GM18502 (cell line): ENCODE measurements around the gene FGGY.
A peak's percentile ranks its signal among the peaks of the same experiment; 100 is the strongest.
"Not testable (repeated sequence)": the region's sequence is repeated elsewhere in the genome, so short reads cannot be mapped to it uniquely, and the experiment has no call there.

ENCODE experiments used
- ATAC-seq: cut with Tn5 transposase; IDR thresholded peaks from one replicate; pipeline ENCODE4 v1.9.1; 2021; ENCODE audit warnings: mild to moderate bottlenecking; ENCODE audit not compliant: unreplicated experiment, poor library complexity

FGGY gene

DNA sequence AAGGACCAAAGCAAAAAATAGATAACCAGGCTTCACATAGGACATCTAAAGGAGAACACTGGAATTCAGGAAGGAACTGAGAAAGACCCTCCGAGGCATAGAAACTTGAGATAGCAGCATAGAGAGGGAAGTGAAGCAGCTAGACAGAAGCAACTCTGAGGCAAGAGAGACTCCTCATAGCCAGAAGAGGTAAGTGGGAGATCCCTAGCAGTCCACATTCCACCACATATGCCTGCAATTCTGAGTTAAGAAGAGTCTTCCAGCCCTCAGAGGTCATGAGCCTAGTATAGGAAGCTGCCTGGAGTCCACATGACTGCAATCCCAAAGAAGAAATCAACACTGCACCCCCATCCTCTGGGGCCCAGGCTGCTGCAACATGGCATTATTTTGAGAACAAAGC is 13.9 kb upstream of the FGGY start:
- ATAC-seq = no peak

DNA sequence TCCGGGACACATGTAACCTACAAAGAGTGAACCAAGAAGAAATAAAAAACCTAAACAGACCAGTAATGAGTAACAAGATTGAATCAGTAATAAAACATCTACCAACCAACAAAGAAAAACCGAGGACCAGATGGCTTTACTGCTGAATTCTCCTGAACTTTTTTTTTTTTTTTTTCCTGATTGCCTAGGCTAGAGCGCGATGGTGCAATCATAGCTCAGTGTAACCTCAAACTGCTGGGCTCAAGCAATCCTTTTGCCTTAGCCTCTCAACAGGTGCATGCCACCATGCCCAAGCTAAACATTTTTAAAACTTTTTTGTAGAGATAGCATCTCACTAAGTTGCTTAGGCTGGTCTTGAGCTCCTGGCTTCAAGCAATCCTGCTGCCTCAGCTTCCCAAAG is 11.2 kb upstream of the FGGY start:
- ATAC-seq = no peak

DNA sequence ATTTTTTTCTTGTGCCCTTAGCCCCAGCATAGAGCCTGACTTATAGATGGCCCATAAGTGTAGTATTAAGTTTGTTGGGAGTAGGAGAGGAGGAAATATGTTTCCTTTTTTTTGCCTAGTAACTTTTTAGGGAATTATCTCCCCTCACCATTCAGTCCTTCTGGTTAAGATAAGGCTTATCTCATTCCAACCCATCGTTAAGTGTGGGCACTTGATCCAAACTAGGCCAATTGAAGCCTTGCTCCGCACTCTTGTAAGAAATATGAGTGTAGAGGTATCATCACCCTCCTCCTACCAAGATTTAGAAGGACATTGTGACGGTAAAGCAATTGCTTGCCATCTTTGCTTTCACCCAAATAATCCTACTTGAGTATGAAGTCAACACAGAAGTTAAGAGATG is 8.8 kb upstream of the FGGY start:
- ATAC-seq = no peak

DNA sequence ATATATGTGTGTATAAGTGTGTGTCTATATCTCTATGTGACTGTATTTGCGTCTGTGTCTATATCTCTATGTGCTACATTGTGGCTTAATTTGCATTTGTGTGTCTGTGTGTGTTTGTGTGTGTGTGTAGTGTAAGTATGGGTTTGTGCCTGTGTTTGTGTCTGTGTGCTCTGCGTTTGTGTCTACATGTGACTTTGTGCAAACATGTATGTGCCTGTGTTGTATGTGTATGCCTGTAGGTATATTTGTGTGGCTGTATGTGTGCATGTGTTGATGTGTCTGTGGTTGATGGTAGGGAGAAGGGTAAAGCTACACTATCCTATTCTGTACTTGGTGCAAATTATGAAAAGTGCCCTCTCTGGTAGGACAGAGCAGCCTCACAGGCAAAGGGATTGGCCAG is 7.3 kb upstream of the FGGY start:
- ATAC-seq = no peak

DNA sequence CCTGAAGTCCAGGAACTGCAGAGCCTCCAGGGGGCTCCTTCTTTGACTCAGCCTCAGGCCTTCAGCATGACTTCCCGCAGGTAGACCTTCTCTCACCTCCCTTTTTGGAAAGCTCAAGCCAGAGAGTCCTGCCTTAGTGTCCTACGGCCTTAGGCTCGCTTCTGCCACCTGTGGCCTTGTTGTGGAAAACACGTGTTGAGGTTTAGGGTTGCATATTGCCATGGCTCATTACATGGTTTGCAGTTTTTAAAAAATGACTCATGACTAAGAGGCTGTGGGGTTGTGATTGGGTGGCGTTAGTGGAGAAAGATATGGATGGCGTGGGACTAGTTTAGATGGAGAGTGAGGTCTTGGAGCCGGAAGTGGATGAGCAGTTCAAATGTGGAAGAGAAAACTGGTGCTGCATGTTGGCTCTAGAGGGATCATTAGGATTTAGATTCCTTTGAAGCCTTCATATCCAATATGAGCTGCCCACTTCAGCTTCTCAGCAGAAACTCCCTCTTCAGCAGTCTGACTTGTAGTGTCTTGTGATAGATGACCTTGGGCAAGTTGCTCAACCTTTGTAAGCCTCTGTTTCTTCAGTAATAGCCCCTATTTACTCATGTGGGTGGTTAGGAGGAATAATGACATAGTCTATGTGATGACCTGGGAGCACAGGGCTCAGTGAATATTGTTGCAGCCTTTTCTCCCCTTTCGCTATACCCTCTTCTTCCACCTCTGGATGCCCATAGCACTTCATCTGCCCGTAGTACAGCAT is 6.5 kb upstream of the FGGY start:
- peak; percentile 83 for ATAC-seq

DNA sequence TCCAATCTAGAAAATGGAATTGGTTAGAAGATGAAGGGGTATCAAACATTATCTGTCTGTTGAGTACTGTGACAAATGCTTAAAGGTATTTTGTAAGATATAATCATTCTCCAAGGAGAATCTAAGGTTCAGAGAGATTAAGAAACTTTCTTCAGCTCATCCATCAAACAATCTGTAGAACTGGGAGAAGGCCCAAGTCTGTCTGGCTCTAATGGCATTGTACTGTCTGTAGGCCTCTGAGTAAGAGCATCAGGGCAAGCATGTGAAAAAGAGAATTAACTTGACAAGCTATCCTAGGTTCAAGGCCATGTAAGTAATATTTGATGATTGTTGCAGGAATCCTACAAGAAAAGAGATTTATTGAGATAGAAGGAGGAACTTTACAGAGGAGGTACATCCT is 5.3 kb upstream of the FGGY start:
- ATAC-seq = no peak

DNA sequence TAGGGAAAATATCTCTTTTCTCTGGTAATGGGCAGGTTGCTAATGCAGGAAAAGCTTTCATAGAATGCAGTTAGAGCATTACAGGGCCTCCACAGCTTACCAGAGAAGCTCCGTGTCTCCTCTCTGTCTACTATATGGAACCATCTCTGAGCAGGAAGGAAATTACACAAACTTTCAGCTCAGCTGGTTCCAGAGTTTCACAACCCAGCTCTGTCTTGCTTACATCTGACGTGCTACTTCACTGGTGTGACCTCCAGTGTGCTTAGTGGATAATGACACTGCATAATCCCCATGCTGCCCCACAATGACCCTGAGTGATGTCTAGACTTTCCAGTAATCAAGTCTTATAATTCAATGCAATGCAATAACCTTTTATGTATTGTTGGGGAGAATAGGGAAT is 4.3 kb upstream of the FGGY start:
- no peak for ATAC-seq

DNA sequence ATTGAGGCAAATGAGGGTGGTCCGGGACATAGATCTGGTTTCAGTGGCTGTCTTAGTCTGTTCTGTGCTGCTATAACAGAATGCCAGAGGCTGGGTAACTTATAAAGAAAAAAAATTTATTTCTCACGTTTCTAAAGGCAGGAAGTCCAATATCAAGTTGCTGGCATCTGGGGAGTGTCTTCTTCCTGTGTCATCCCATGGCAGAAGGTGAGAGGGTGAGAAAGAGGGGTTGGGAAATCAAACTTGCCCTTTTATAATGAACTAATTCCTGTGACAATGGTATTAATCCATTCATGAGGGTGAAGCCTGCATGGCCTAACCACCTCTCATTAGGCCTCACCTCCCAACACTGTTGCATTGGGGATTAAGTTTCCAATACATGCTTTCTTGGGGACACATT is 3.7 kb upstream of the FGGY start:
- ATAC-seq = no peak

DNA sequence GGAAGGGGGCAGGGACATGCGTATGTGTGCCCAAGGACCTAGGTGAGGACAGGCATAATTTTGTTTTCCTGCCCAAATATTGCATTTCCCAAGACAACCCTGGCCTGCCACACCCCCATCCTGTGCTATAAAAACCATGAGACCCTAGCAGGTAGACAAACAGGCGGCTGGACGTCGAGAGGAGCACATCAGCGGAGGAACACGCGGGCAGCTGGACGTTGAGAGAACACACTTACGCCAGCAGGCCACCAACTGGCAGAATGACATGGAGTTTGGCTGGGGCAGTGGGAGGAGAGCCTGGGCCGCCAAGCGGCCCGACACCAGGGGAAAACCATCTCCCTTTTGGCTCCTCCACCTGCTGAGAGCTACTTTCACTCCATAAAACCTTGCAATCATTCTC is 3.0 kb upstream of the FGGY start:
- no peak for ATAC-seq

DNA sequence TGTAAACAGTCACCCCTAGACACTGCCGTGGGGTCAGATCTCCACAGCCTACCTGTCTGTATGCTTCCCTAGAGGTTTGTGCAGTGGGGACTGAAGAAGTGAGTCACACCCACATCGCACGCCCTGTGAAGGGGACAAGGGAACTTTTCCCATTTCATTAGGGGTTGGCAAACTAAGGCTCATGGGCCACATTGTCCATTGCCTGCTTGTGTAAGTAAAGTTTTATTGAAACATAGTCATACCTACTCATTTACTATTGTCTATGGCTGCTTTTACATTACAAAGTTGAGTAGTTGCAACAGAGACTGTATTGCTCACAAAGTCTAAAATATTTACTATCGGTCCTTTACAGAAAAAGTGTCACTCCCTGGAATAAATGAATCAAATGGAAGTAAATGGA is 2.5 kb upstream of the FGGY start:
- ATAC-seq = no peak

DNA sequence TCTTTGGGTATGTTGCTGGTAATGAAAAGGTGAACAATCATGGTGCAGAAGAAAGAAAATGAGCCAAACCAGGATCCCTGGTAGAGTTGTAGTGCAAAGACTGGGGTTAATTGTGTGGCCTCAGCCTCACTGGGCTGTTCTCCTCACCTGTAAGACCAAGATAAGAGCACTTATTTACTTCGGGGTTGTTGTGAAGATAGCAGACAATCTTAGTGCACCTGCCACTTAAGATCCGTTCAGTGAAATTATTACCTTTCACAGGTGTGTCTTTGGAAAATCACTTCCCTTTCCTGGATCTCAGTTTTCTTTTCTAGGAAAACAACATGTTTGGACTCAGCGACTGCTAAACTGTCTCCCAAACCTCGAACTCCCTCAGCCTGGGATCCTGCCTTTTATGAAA is 1.3 kb upstream of the FGGY start:
- no peak for ATAC-seq

DNA sequence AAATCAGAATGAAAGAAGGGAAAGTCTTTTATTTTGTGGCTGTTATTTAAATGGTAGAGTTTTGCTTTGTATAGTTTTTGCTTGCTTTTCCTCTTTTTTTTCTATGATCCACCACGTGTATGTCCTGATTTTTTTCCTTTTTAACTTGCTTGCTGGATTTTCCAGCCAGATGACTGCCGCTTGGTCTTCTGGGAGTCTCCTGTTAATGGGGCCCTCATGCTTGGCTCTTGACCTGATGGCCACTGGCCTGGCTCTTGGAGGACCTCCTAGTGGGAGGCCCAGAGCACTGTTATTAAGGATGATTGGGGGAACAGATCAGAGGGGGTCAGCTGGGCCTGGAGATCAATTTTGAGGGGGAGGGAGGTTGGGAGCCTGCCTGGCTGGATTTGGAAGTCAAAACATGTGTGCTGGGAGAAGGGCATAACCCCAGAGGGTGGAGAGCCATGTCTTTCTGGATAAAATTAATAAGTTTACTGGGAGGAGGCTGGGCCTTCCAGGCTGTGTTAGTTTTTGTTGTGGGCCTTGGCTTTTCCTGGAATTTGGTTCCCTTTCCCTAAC is 1.2 kb downstream of the FGGY start:
- no peak for ATAC-seq

DNA sequence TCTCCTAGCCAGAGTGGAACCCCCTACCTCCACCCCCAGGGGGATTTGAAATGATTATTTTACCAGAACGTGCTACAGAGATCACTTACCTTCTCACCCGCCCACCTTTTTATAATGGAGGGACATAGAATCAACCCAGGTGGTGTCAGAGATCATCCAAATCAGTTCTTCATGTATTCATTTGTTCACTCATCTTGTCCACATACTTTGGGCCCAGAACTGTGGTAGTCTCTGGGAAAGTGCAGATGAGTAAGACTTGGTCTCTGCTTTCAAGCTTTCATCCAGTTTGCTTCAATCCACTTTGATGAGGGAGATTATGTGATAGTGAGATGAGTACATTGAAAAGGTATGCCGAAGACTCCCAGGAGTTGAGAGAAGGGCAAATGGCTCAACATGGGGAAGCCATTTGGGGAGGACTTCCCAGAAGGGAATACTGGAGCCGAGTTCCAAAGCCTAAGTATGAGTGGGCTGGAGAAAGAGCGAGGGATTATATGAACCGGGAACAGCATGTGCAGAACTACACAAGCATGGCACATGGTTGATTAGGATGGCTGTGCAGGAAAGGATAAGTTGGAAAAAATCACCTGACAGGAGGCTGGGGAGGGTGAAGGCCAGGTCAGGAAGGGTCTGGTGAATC is 1.9 kb downstream of the FGGY start:
- ATAC-seq = no peak

DNA sequence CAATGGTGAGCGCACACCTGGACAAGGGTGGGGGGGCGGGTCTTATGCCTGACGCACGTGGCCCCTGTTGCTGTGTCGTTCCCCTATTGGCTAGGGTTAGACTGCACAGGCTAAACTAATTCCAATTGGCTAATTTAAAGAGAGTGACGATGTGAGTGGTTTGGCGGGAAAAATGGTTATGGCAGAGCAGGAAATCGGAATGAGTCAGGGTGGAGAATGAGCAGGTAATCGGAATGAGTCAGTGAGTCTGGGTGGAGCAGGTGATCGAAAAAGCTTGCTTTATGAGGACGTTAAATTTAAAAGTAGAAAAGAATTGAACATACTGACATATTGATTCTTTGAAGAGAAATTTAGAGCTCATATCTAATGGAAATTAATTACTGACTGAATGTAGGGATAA is 2.8 kb downstream of the FGGY start:
- ATAC-seq = not testable (repeated sequence)

DNA sequence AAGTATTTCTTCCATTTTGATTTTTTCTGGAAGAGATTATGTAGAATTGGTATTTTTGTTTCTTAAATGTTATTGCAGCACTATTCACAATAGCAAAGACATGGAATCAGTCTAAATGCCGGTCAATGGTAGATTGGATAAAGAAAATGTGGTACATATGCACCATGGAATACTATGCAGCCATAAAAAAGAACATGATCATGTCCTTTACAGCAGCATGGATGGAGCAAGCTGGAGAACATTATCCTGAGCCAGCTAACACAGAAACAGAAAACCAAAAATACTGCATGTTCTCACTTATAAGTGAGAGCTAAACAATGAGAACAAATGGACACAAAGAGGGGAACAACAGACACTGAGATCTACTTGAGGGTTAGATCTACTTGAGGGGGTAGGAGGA is 5.4 kb downstream of the FGGY start:
- ATAC-seq = no peak

DNA sequence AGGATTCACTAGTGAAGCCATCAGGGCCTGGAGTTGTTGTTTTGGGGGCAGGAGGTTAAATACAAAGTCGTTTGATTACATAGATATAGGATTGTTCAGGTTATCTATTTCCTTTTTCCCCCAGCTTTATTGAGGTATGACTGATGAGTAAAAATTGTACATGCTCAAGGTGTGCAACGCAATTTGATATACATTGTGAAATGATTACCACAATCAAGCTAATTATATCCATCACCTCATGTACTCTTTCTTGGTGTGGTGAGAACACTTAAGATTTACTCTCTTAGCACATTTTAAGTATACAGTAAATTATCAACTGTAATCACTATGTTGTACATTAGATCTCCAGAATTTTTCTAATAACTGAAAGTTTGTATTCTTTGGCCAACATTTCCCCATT is 6.0 kb downstream of the FGGY start:
- no peak for ATAC-seq

DNA sequence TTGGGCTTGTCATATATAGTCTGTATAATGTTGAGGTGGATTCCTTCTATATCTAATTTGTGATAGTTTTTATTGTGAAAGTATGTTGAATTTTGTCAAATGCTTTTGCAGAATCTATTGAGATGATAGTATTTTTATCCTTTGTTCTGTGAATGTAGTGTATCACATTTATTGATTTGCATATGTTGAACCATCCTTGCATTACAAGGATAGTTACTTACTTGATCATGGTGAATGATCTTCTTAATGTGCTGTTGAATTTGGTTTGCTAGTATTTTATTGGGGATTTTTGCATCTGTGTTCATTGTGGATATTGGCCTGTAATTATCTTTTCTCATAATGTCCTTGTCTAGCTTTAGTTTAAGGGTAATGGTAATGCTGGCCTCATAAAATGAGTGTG is 8.3 kb downstream of the FGGY start:
- ATAC-seq = no peak

DNA sequence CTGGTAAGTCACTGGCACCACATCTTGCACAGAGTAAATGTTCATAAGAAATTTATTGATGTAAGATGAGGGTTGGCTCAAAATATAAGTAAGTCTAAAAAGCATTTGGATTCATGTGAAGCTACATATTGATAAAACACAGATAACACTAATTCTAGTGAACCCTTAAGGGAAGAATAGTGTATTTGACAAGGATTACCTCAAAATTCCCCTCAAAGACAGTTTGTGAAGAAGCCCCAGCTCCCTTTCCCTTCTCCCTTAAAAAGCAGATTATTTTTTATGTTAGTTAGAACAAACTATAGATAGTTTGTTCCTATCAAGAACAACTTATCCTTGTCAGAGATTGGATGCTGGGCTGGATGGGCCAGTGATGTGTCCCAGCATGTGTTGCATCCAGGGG is 10.7 kb downstream of the FGGY start:
- ATAC-seq = no peak

DNA sequence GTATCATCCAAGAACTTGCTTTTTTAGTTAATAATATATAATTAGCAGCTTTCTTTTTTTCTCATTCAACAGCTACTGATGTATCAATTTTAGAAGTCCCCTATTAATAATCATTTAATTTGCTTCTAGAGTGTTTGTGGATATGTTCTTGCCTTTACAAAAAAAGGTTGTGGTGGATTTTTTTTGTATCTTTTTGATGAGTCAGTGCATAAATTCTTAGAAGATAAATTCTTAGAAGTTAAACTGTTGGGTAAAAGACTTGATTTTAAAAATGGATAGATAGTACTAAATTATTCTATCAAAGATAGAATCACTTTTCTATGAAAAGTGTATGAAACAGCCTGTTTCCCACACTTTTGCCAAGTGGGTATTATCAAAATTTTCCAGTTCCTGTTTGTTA is 11.9 kb downstream of the FGGY start:
- ATAC-seq = no peak

DNA sequence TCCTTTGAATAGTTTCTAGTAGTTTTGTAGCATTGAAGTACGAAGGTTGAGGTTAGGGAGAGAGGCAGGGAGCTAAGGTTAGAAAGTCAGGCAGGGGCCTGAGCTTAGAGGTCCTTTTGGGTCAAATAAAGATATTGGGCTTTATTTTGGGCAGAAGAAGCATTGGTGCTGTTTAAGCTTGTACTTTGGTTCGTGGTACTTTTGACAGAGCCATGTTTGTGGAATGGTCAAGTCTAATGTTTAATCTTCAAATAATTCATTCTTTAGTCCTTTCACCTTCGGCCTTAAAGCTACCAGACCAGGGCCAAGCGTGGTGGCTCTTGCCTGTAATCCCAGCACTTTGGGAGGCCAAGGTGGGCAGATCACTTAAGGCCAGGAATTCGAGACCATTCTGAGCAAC is 12.5 kb downstream of the FGGY start:
- no peak for ATAC-seq

DNA sequence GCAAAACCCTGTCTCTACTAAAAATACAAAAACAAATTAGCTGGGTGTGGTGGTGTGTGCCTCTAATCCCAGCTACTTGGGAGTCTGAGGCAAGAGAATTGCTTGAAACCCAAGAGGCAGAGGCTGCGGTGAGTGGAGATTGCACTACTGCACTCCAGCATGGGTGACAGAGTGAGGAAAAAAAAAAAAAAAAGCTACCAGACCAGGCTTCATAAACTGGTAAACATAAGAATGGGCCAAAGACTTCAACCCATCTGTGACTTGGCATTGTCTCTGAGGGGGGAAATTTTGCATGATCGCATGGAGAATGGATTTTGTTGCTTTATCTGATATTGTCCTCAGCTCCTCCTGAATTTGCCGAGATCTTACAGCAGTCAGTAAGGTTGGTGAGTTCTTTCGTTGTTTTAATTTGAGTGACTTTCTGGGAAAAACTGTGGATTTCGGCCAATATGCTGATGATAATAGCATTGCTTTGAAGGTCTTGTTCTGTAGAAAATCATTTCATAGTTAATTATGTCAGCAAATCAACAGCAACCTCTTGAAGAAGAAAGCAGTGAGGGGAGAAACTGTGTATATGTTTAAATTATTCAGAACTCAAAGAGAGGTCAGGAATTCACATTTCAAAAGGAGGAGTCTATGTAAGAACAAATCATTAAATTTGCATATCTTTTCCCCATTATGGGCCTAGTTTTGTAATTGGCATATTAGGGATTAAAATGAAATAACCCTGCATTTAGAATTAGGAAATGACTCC is 13.1 kb downstream of the FGGY start:
- no peak for ATAC-seq
